HFF-Myc (cell line): ENCODE data around the gene TMEM151A.

ENCODE experiments used
- DNase-seq: peaks from one replicate; pipeline ENCODE4 v3.0.0-alpha.2; 2011; ENCODE audit warnings: low read depth; ENCODE audit errors: extremely low read depth
- H3K4me3 ChIP-seq: replicated peaks from 2 replicates; pipeline ENCODE4 v1.5.1; 2011; ENCODE audit warnings: low read depth, mild to moderate bottlenecking, control low read depth, low read length
- CTCF ChIP-seq: IDR thresholded peaks from 2 replicates; pipeline ENCODE4 v1.5.1; 2012; ENCODE audit warnings: mild to moderate bottlenecking, low read depth, low read length, control low read depth; ENCODE audit errors: missing control alignments

TMEM151A gene

GRCh38 chr11:66334605-66335442 is 43.1 kb downstream of the TMEM151A start:
- no peak for TF ChIP-seq CTCF
- no peak for DNase-seq
- peak overlapping the region; percentile 89 for H3K4me3 ChIP-seq

GRCh38 chr11:66335531-66336233 is 44.0 kb downstream of the TMEM151A start:
- no peak for DNase-seq
- no peak for TF ChIP-seq CTCF
- H3K4me3 ChIP-seq, result peak overlapping the region; percentile 89

GRCh38 chr11:66336234-66337102 is 44.8 kb downstream of the TMEM151A start, which contains the start of gene RIN1:
Gene RIN1, minus strand, starts transcription at chr11:66336434. Its CDS starts 32 bp downstream, at chr11:66336402.
- DNase-seq, result peak; percentile 97
- peak within 1 kb of the TSS; percentile 89 for H3K4me3 ChIP-seq
- TF ChIP-seq CTCF, result peak; percentile 21

- no peak for TF ChIP-seq CTCF
- no peak for DNase-seq
- H3K4me3 ChIP-seq, result peak overlapping the region; percentile 89
These were observed 45.6 kb downstream of the TMEM151A start for GRCh38 chr11:66337103-66337899.

- no peak for DNase-seq
These were observed 46.8 kb downstream of the TMEM151A start for GRCh38 chr11:66338276-66339161.

More at GRCh38 chr11:66338276-66339161, 46.8 kb downstream of the TMEM151A start:
- TF ChIP-seq CTCF, result no peak
- no peak overlapping the region for H3K4me3 ChIP-seq
